Peyer's patch (tissue), 4 donors: Measurements from ENCODE around the gene STK17B. TPM values are rescaled to one million over a fixed set of nuclear protein-coding genes. Genes with fewer than 3 reads are reported as not detected.
A peak's percentile ranks its signal among the peaks of the same experiment; 100 is the strongest.

ENCODE experiments used
- DNase-seq, 3 donors: peaks; one replicate each; pipeline ENCODE4 v3.0.0-alpha.2; 2017 to 2019
- H3K27ac ChIP-seq, 4 donors: fragments of 200-600 bp; sonication (generic); one replicate each; pipeline ENCODE4 v1.5.1; 2016 to 2019
- H3K27me3 ChIP-seq, 2 donors: fragments of 200-600 bp; sonication (generic); one replicate each; pipeline ENCODE4 v1.5.1; 2019
- H3K36me3 ChIP-seq, 3 donors: fragments of 200-600 bp; sonication (generic); one replicate each; pipeline ENCODE4 v1.5.1; 2016 to 2019
- H3K4me1 ChIP-seq, 4 donors: fragments of 200-600 bp; sonication (generic); one replicate each; pipeline ENCODE4 v1.5.1; 2016 to 2019
- H3K4me3 ChIP-seq, 4 donors: fragments of 200-600 bp; sonication (generic); 1 replicate in 3 of 4; 2 replicates in 1 of 4; pipeline ENCODE4 v1.5.1; 2016 to 2019; ENCODE audit warnings: mild to moderate bottlenecking in 1 of 4
- H3K9me3 ChIP-seq, 4 donors: fragments of 200-600 bp; sonication (generic); one replicate each; pipeline ENCODE4 v1.5.1; 2016 to 2019; ENCODE audit warnings: mild to moderate bottlenecking in 1 of 4
- CTCF ChIP-seq, 6 experiments: fragments of 450-650 bp in 4 of 6; fragments of 200-600 bp in 2 of 6; sonication (generic) in 1 of 6; IDR thresholded peaks; one replicate each; pipeline ENCODE4 v1.5.1; 2017 to 2019; ENCODE audit warnings: antibody characterized with exemption in 6 of 6, mild to moderate bottlenecking in 3 of 6, moderate library complexity in 1 of 6
- POLR2A ChIP-seq, 2 donors: fragments of 450-650 bp; IDR thresholded peaks; one replicate each; pipeline ENCODE4 v1.5.1; 2017; ENCODE audit warnings: antibody characterized with exemption in 2 of 2, mild to moderate bottlenecking in 2 of 2, moderate library complexity in 2 of 2
- total RNA-seq, 4 donors: library from RNA; depleted of rRNA; stranded (reverse); fragments of >200 nt; gene quantifications; one replicate each; pipeline ENCODE4 v1.1.0, GENCODE V29; 2016

Gene STK17B
- total RNA-seq, 4 donors from 2014 or later = 47.3 to 123 (median 56.3) TPM

GRCh38 chr2:196137271-196137670 is 34.1 kb downstream of the STK17B start:
- Histone ChIP-seq H3K4me3 (no peak overlapping the region), H3K36me3 (peaks cover 0 to 67% (median 0%) of the 10 kb centered on the region in 3 donors), H3K9me3 (peaks cover 0 to 9% (median 2%) of the 10 kb centered on the region in 4 donors), H3K4me1 (no peaks in the 10 kb centered on the region), H3K27ac (no peak overlapping the region), H3K27me3 (no peaks in the 10 kb centered on the region)
- TF ChIP-seq CTCF (IDR thresholded peaks at IDR 0.05) = no peak
- DNase-seq = no peak

- H3K27me3 ChIP-seq = no peaks in the 10 kb centered on the region
- H3K36me3 ChIP-seq = peaks cover 0 to 58% (median 0%) of the 10 kb centered on the region in 3 donors
- peaks cover 0 to 20% (median 7%) of the 10 kb centered on the region in 4 donors for H3K9me3 ChIP-seq
- TF ChIP-seq POLR2A (IDR thresholded peaks at IDR 0.05) (no peak), CTCF (IDR thresholded peaks at IDR 0.05) (no peak)
- no peak overlapping the region for H3K4me3 ChIP-seq
- no peak overlapping the region for H3K27ac ChIP-seq
- no peak for DNase-seq
- H3K4me1 ChIP-seq = no peaks in the 10 kb centered on the region
Observed at GRCh38 chr2:196136151-196136550, 35.2 kb downstream of the STK17B start.

GRCh38 chr2:196131949-196132925 is 39.1 kb downstream of the STK17B start:
- H3K9me3 ChIP-seq = peaks cover 0 to 40% (median 12%) of the 10 kb centered on the region in 4 donors
- TF ChIP-seq POLR2A (IDR thresholded peaks at IDR 0.05) = no peak
- no peak for TF ChIP-seq CTCF (IDR thresholded peaks at IDR 0.05)
- peak in 1 of 3 donors; percentile 36 for DNase-seq

GRCh38 chr2:196131384-196131937 is 39.9 kb downstream of the STK17B start:
- TF ChIP-seq POLR2A (IDR thresholded peaks at IDR 0.05) (no peak), CTCF (IDR thresholded peaks at IDR 0.05) (peak in 5 of 6 experiments; percentile 37 to 75 (median 60))
- Histone ChIP-seq H3K4me3 (no peak overlapping the region), H3K36me3 (peaks cover 0 to 18% (median 0%) of the 10 kb centered on the region in 3 donors), H3K27ac (no peak overlapping the region), H3K9me3 (peaks cover 0 to 40% (median 12%) of the 10 kb centered on the region in 4 donors), H3K27me3 (no peaks in the 10 kb centered on the region), H3K4me1 (no peaks in the 10 kb centered on the region)
- peak in 2 of 3 donors; percentile 52 to 80 for DNase-seq

More at GRCh38 chr2:196131949-196132925, 39.1 kb downstream of the STK17B start:
- no peaks in the 10 kb centered on the region for H3K27me3 ChIP-seq
- H3K4me3 ChIP-seq = no peak overlapping the region
- no peaks in the 10 kb centered on the region for H3K4me1 ChIP-seq
- H3K27ac ChIP-seq = no peak overlapping the region
- H3K36me3 ChIP-seq = peaks cover 0 to 26% (median 0%) of the 10 kb centered on the region in 3 donors

GRCh38 chr2:196130039-196130825 is 41.1 kb downstream of the STK17B start:
- Histone ChIP-seq H3K36me3 (peaks cover 0 to 6% (median 0%) of the 10 kb centered on the region in 3 donors), H3K9me3 (peaks cover 0 to 40% (median 12%) of the 10 kb centered on the region in 4 donors), H3K4me3 (no peak overlapping the region), H3K27ac (no peak overlapping the region), H3K27me3 (no peaks in the 10 kb centered on the region), H3K4me1 (no peaks in the 10 kb centered on the region)
- no peak for TF ChIP-seq CTCF (IDR thresholded peaks at IDR 0.05)
- no peak for TF ChIP-seq POLR2A (IDR thresholded peaks at IDR 0.05)
- DNase-seq = no peak
